Urinary bladder (tissue), 4 donors: ENCODE measurements around the gene LCE3A. TPM values are rescaled to one million over a fixed set of nuclear protein-coding genes. Genes with fewer than 3 reads are reported as not detected.
"Not testable (repeated sequence)": the region's sequence is repeated elsewhere in the genome, so short reads cannot be mapped to it uniquely, and the experiment has no call there.

Source experiments
- DNase-seq: peaks from one replicate; pipeline ENCODE4 v3.0.0-alpha.2; 2015; ENCODE audit errors: extremely low spot score
- H3K27ac ChIP-seq: one replicate; pipeline ENCODE4 v1.5.1; 2013; ENCODE audit warnings: low read depth, mild to moderate bottlenecking, moderate library complexity
- H3K36me3 ChIP-seq: one replicate; pipeline ENCODE4 v1.6.1; 2013; ENCODE audit warnings: mild to moderate bottlenecking, moderate library complexity; ENCODE audit not compliant: insufficient read depth
- H3K4me1 ChIP-seq: one replicate; pipeline ENCODE4 v1.6.1; 2013; ENCODE audit warnings: mild to moderate bottlenecking, moderate library complexity; ENCODE audit not compliant: insufficient read depth
- H3K4me3 ChIP-seq: one replicate; pipeline ENCODE4 v1.5.1; 2013; ENCODE audit warnings: low read depth, low read length
- WGBS: extraction: QIAGEN DNeasy Blood & Tissue Kit; methylation state at CpG from one replicate; pipeline ENCODE4 v1.1.7; 2013; 5-methylcytosine and 5-hydroxymethylcytosine counted together
- polyA plus RNA-seq: library from polyadenylated mRNA; stranded (reverse); fragments of 200-250 nt; gene quantifications from one replicate; pipeline ENCODE4 v1.2.3, GENCODE V29; 2013
- small RNA-seq: library from RNA; depleted of rRNA; stranded (forward); fragments of <200 nt; gene quantifications from one replicate; pipeline ENCODE3, GENCODE V24; 2014
- total RNA-seq: library from RNA; depleted of rRNA; stranded (reverse); fragments of >200 nt; gene quantifications from one replicate; pipeline ENCODE4 v1.2.3, GENCODE V29; 2014
- donor health status: healthy with polysubstance abuse.
- donor health status: healthy.

LCE3A gene
- total and polyA plus RNA-seq, 2 donors = not detected

DNA sequence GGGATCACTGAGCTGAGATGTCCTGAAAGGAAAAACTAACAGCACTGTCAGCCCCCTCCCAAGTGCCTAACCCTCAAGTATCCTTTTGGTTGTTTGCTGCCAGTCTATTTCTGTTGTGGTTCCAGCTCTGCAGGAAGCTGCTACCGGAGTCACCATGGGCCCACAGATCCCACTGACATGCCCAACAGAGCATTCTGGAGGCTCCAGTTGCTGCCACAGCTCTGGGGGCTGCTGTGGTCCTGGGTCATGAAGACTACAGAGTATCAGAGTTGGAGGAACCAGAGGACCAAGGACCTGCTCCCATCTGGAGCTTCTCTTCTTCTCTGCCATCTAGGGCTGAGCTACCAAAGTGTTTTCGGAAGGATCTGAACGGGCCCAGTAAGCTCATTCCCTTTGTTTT lies 910 bp downstream of the LCE3A start:
- no peaks in the 10 kb centered on the region for H3K4me1 ChIP-seq
- WGBS = 64% methylated on average over 3 of the region's 3 CpGs
- H3K27ac ChIP-seq = no peak overlapping the region
- no peak for DNase-seq
- H3K4me3 ChIP-seq = no peak overlapping the region
- H3K36me3 ChIP-seq = no peaks in the 10 kb centered on the region

DNA sequence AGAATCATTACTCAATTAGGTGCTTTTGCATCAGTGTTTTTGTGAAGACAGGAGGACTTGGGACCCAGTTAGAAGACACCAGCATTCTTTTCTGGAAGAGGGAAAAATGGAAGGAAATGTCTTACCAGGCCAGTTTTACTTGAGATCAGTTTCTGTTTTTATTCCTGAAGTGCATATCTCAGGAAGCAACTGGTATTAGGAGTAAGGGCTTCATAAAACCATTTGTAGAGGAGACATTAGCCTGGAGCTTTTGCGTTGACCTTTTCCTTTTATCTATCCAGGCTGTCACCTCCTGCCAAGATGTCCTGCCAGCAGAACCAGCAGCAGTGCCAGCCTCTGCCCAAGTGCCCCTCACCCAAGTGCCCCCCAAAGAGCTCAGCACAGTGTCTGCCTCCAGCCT lies 9.4 kb downstream of the LCE3A start, which contains the start of gene LCE3B:
TSS of gene LCE3B (plus strand) at position 301 of the 400 bp plus-strand sequence. CDS start at position 301, 0 bp downstream.
- Histone ChIP-seq H3K4me3 (no peak within 1 kb of the TSS), H3K36me3 (no peaks in the 10 kb centered on the region), H3K27ac (no peak within 1 kb of the TSS), H3K4me1 (no peaks in the 10 kb centered on the region)
- DNase-seq = no peak
- WGBS = 94% methylated on average over 1 of the region's 1 CpG

DNA sequence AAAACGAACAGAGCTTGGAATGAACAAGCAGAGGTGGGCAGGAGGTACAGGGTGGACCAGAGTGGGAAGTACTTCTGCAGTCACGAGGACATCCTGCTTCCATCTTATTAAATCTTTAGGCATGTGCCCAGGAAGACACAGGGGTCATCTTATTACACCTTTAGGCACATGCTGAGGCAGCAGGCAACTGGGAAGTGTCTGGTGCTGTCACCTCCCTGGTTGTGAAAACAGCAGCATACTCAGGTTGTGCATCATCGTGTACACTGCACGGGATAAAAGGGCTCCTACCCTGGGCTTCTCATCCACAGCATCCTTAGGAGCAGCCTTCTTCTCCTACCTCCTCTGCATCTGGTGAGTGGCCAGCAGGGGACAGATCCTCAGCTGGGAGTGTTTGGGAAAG lies 23.0 kb downstream of the LCE3A start, which contains the start of gene LCE3C:
TSS of gene LCE3C (plus strand) at position 301 of the 400 bp plus-strand sequence. CDS start 498 bp downstream, outside the sequence.
- DNase-seq = no peak
- Histone ChIP-seq H3K36me3 (no peaks in the 10 kb centered on the region), H3K4me3 (no peak within 1 kb of the TSS), H3K4me1 (no peaks in the 10 kb centered on the region), H3K27ac (no peak within 1 kb of the TSS)
- WGBS = 72% methylated on average over 4 of the region's 4 CpGs

DNA sequence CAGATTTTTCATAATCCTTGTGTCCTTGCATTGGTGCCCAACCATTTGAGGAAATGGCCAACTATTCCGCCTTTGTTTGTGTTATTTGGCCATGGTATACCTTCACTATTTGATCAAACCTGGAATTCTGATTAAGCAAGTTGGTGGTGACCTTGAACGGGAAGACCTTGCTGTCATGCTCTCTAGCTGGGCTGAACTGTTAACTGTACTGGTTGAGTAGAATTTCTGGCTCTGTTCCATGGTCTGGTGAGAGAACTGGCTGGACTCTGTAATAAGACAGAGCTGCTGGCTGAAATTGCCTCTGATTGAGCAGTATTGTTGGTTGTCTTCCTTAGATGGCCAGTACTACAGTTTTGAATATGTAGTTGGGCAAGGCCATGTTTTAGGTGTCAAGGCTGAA lies 25.9 kb downstream of the LCE3A start:
- no peaks in the 10 kb centered on the region for H3K36me3 ChIP-seq
- H3K4me3 ChIP-seq = no peak overlapping the region
- H3K4me1 ChIP-seq = no peaks in the 10 kb centered on the region
- DNase-seq = no peak
- WGBS = 88% methylated on average over 2 of the region's 2 CpGs
- H3K27ac ChIP-seq = no peak overlapping the region

DNA sequence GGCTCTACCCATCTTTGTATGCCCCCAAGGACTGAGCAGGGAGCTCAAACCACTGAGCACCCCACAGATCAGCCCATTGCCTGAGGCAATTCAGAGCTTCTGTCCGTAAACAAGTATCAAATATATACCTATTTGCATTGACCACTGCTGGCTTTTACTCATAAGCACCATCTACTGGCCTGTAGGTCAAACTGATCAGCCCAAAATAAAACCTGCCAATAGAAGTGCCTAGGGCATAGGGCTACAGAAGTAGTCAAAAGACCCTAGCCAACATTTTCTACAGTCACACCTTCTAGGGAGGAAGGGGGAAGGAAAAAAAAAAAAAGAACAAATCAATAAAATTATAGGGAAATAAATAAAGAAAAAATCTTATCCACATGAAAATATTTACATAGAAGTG lies 37.3 kb downstream of the LCE3A start:
- Histone ChIP-seq H3K36me3 (no peaks in the 10 kb centered on the region), H3K4me1 (no peaks in the 10 kb centered on the region), H3K27ac (no peak overlapping the region), H3K4me3 (no peak overlapping the region)
- 56% methylated on average over 1 of the region's 1 CpG for WGBS
- DNase-seq = no peak

DNA sequence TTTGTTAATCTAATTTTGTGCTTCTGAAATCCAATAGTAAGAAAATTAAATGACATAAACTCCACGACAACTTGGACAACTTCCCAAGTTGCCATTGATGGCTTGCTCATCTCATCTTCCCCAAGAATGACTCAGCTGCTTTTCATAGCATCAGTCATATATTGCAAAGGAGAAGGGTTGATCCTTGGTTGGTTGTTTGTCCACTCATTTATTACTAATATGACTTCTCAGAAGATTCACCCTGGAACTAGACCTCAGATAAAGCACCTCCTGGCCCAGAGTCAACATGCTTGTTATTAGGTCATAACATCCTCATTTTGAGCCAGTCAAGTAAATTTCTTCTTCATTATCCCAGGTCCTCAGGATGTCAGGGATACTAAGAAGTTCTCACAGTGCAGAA lies 40.3 kb downstream of the LCE3A start:
- WGBS = 66% methylated on average over 1 of the region's 1 CpG
- no peak for DNase-seq
- no peak overlapping the region for H3K4me3 ChIP-seq
- no peak overlapping the region for H3K27ac ChIP-seq
- no peaks in the 10 kb centered on the region for H3K4me1 ChIP-seq
- no peaks in the 10 kb centered on the region for H3K36me3 ChIP-seq

DNA sequence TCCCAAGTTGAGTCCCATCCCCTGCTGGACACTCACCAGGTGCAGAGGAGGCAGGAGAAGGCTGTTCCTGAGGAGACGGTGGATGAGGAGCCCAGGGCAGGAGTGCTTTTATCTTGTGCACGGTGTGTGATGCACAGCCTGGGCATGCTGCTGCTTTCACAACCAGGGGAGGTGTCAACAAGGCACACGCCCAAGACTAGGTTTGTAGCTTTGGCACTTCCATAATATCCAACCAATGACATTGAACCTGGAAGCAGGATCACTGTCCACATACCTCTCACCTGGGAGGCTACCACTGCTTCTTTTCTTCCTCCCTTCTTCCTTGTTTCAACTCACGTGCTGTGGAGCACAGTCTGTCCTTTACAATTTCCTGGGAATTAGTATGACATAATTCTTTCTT lies 42.5 kb downstream of the LCE3A start, which contains the start of gene LCE3D:
TSS of gene LCE3D (minus strand) at position 84 of the 400 bp plus-strand sequence. CDS start 580 bp downstream, outside the sequence.
- no peak within 1 kb of the TSS for H3K27ac ChIP-seq
- WGBS = 67% methylated on average over 4 of the region's 4 CpGs
- DNase-seq = no peak
- no peak within 1 kb of the TSS for H3K4me3 ChIP-seq
- H3K4me1 ChIP-seq = no peaks in the 10 kb centered on the region
- no peaks in the 10 kb centered on the region for H3K36me3 ChIP-seq

DNA sequence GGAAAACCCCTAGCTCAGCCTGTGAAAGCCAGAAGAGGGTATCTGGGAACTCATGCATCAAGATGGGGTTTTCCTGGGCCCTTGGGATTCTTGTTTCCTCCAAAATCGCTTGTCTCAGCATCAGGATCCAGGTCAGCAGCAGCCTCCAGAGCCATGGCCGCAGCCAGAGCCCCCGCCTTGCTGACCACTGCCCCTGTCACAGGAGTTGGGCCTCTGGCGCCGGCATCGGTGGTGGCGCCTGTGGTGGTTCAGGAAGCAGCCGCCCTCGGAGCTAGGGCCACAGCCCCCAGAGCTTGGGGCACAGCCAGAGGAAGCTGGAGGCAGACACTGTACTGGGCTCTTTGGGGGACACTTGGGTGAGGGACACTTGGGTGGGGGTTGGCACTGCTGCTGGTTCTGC lies 43.4 kb downstream of the LCE3A start:
- 89% methylated on average over 9 of the region's 9 CpGs for WGBS
- not testable (repeated sequence) for H3K4me3 ChIP-seq, DNase-seq, H3K27ac ChIP-seq, H3K4me1 ChIP-seq, H3K36me3 ChIP-seq

DNA sequence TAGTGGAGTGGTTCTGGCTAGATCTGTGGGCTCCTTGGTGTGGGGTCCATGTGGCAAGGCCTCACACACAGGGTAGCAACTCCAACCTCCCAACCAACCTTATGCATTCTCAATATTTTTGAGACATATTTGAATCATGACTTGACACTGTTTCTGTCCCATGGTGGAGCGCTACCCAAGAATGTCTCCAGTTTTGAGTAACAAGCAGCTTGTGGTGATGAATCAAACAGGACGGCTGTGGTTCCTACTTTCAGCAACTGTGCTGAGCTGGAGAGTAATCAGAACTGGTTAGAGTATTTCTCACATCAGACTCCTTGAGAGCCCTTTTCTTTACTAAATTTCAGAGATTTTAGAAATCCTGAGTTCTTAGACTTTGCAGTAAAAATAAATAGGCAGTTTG lies 45.7 kb downstream of the LCE3A start:
- Histone ChIP-seq H3K36me3 (no peaks in the 10 kb centered on the region), H3K4me1 (no peaks in the 10 kb centered on the region), H3K4me3 (no peak overlapping the region), H3K27ac (no peak overlapping the region)
- 87% methylated on average over 2 of the region's 2 CpGs for WGBS
- no peak for DNase-seq

Small RNA genes within 50 kb of the gene (small RNA-seq; reads per million reads assigned to genes)
- gene LCE3A (not detected), gene LCE3B (not detected)

Other genes with a start within 250 kb of the LCE3A start
- not detected for gene CRNN, start 208.8 kb downstream of the LCE3A start, total RNA-seq
- not detected for gene CRNN, start 208.8 kb downstream of the LCE3A start, polyA plus RNA-seq
- not detected for gene LCE5A, start 112.3 kb downstream of the LCE3A start, total RNA-seq
- gene LCE5A, start 112.3 kb downstream of the LCE3A start, polyA plus RNA-seq = not detected
- gene CRCT1, start 108.6 kb downstream of the LCE3A start, total RNA-seq = not detected
- not detected for gene CRCT1, start 108.6 kb downstream of the LCE3A start, polyA plus RNA-seq
- not detected for gene LCE3E, start 56.3 kb downstream of the LCE3A start, total RNA-seq
- not detected for gene LCE3E, start 56.3 kb downstream of the LCE3A start, polyA plus RNA-seq
- gene LCE3D, start 42.6 kb downstream of the LCE3A start, total RNA-seq = not detected
- not detected for gene LCE3D, start 42.6 kb downstream of the LCE3A start, polyA plus RNA-seq
- not detected for gene LCE3C, start 22.9 kb downstream of the LCE3A start, total RNA-seq
- not detected for gene LCE3C, start 22.9 kb downstream of the LCE3A start, polyA plus RNA-seq
- not detected for gene LCE3B, start 9.3 kb downstream of the LCE3A start, total RNA-seq
- not detected for gene LCE3B, start 9.3 kb downstream of the LCE3A start, polyA plus RNA-seq
- not detected for gene LCE2D, start 40.3 kb upstream of the LCE3A start, total RNA-seq
- gene LCE2D, start 40.3 kb upstream of the LCE3A start, polyA plus RNA-seq = not detected
- gene LCE2C, start 52.2 kb upstream of the LCE3A start, total RNA-seq = not detected
- not detected for gene LCE2C, start 52.2 kb upstream of the LCE3A start, polyA plus RNA-seq
- gene LCE2B, start 63.0 kb upstream of the LCE3A start, total RNA-seq = not detected
- gene LCE2B, start 63.0 kb upstream of the LCE3A start, polyA plus RNA-seq = not detected
- gene LCE2A, start 75.2 kb upstream of the LCE3A start, total RNA-seq = not detected
- gene LCE2A, start 75.2 kb upstream of the LCE3A start, polyA plus RNA-seq = not detected
- not detected for gene LCE4A, start 85.1 kb upstream of the LCE3A start, total RNA-seq
- gene LCE4A, start 85.1 kb upstream of the LCE3A start, polyA plus RNA-seq = not detected
- gene KPRP, start 134.9 kb upstream of the LCE3A start, total RNA-seq = not detected
- not detected for gene KPRP, start 134.9 kb upstream of the LCE3A start, polyA plus RNA-seq
- not detected for gene LCE1F, start 152.0 kb upstream of the LCE3A start, total RNA-seq
- not detected for gene LCE1F, start 152.0 kb upstream of the LCE3A start, polyA plus RNA-seq
- not detected for gene LCE1E, start 163.2 kb upstream of the LCE3A start, total RNA-seq
- 0.15 TPM for gene LCE1E, start 163.2 kb upstream of the LCE3A start, polyA plus RNA-seq
- gene LCE1D, start 173.6 kb upstream of the LCE3A start, total RNA-seq = not detected
- not detected for gene LCE1D, start 173.6 kb upstream of the LCE3A start, polyA plus RNA-seq
- gene LCE1C, start 183.5 kb upstream of the LCE3A start, total RNA-seq = not detected
- not detected for gene LCE1C, start 183.5 kb upstream of the LCE3A start, polyA plus RNA-seq
- not detected for gene LCE1B, start 188.9 kb upstream of the LCE3A start, total RNA-seq
- gene LCE1B, start 188.9 kb upstream of the LCE3A start, polyA plus RNA-seq = not detected
- gene LCE1A, start 204.4 kb upstream of the LCE3A start, total RNA-seq = not detected
- not detected for gene LCE1A, start 204.4 kb upstream of the LCE3A start, polyA plus RNA-seq
- gene LCE6A, start 219.8 kb upstream of the LCE3A start, total RNA-seq = not detected
- gene LCE6A, start 219.8 kb upstream of the LCE3A start, polyA plus RNA-seq = not detected
- gene LCE7A, start 236.9 kb upstream of the LCE3A start, total RNA-seq = not detected
- not detected for gene LCE7A, start 236.9 kb upstream of the LCE3A start, polyA plus RNA-seq